Measurements from ENCODE around the gene TAC4. TPM values are rescaled to one million over a fixed set of nuclear protein-coding genes. Genes with fewer than 3 reads are reported as not detected.

Gene TAC4
- total RNA-seq, 4 donors from 2014 or later, result not detected

GRCh38 chr17:49851387-49852291 lies 3.8 kb upstream of the TAC4 start:
- Histone ChIP-seq H3K27ac (peak overlapping the region in 2 of 4 donors; percentile 40 to 53), H3K27me3 (no peaks in the 10 kb centered on the region), H3K4me3 (peak overlapping the region; percentile 31 to 67 (median 48)), H3K4me1 (peaks cover 0 to 19% (median 8%) of the 10 kb centered on the region in 4 donors), H3K9me3 (no peaks in the 10 kb centered on the region), H3K36me3 (no peaks in the 10 kb centered on the region)
- DNase-seq (ENCODE audit: low spot score in 2 of 2), result peak; percentile 33 to 69
- 6 to 8% methylated on average over 45 to 55 of the region's 55 CpGs for WGBS, 2 donors
- TF ChIP-seq EP300 (IDR thresholded peaks at IDR 0.05), result peak in 1 of 2 donors; percentile 19
- TF ChIP-seq CTCF (IDR thresholded peaks at IDR 0.05), result peak; percentile 41 to 77 (median 67)
- TF ChIP-seq POLR2A (IDR thresholded peaks at IDR 0.05), result no peak

GRCh38 chr17:49850772-49851386 lies 3.0 kb upstream of the TAC4 start:
- Histone ChIP-seq H3K4me1 (peaks cover 0 to 24% (median 8%) of the 10 kb centered on the region in 4 donors), H3K4me3 (peak overlapping the region; percentile 26 to 67 (median 36)), H3K27ac (peak overlapping the region in 2 of 4 donors; percentile 40 to 53), H3K27me3 (no peaks in the 10 kb centered on the region), H3K9me3 (no peaks in the 10 kb centered on the region), H3K36me3 (no peaks in the 10 kb centered on the region)
- 5% methylated on average over 43 to 51 of the region's 61 CpGs for WGBS, 2 donors
- no peak for DNase-seq (ENCODE audit: low spot score in 2 of 2)
- TF ChIP-seq EP300 (IDR thresholded peaks at IDR 0.05), result no peak
- TF ChIP-seq POLR2A (IDR thresholded peaks at IDR 0.05), result no peak
- no peak for TF ChIP-seq CTCF (IDR thresholded peaks at IDR 0.05)

- 84 to 96% methylated on average over 5 of the region's 5 CpGs for WGBS, 2 donors
Measured at GRCh38 chr17:49850218-49850610, 2.3 kb upstream of the TAC4 start.

GRCh38 chr17:49848739-49849138 lies 870 bp upstream of the TAC4 start:
- no peak overlapping the region for H3K4me3 ChIP-seq
- DNase-seq (ENCODE audit: low spot score in 2 of 2), result no peak
- H3K27ac ChIP-seq, result no peak overlapping the region
- H3K4me1 ChIP-seq, result peaks cover 0 to 39% (median 16%) of the 10 kb centered on the region in 4 donors
- no peaks in the 10 kb centered on the region for H3K27me3 ChIP-seq
- no peaks in the 10 kb centered on the region for H3K9me3 ChIP-seq
- 76 to 78% methylated on average over 5 of the region's 5 CpGs for WGBS, 2 donors
- TF ChIP-seq CTCF (IDR thresholded peaks at IDR 0.05) (no peak), POLR2A (IDR thresholded peaks at IDR 0.05) (no peak), EP300 (IDR thresholded peaks at IDR 0.05) (no peak)
- no peaks in the 10 kb centered on the region for H3K36me3 ChIP-seq

More at GRCh38 chr17:49850218-49850610, 2.3 kb upstream of the TAC4 start:
- Histone ChIP-seq H3K4me1 (peaks cover 0 to 31% (median 13%) of the 10 kb centered on the region in 4 donors), H3K4me3 (no peak overlapping the region), H3K27me3 (no peaks in the 10 kb centered on the region), H3K36me3 (no peaks in the 10 kb centered on the region), H3K27ac (no peak overlapping the region), H3K9me3 (no peaks in the 10 kb centered on the region)
- no peak for DNase-seq (ENCODE audit: low spot score in 2 of 2)
- no peak for TF ChIP-seq EP300 (IDR thresholded peaks at IDR 0.05)
- TF ChIP-seq CTCF (IDR thresholded peaks at IDR 0.05), result no peak
- TF ChIP-seq POLR2A (IDR thresholded peaks at IDR 0.05), result no peak

Data from tibial nerve (tissue), 4 donors.